ENCODE data around the gene RIMKLB. TPM values are rescaled to one million over a fixed set of nuclear protein-coding genes. Genes with fewer than 3 reads are reported as not detected.
"Not testable (repeated sequence)": the region's sequence is repeated elsewhere in the genome, so short reads cannot be mapped to it uniquely, and the experiment has no call there.

RIMKLB gene
- total RNA-seq, 4 donors from 2014 or later = 26.6 to 34.5 (median 29.2) TPM

DNA sequence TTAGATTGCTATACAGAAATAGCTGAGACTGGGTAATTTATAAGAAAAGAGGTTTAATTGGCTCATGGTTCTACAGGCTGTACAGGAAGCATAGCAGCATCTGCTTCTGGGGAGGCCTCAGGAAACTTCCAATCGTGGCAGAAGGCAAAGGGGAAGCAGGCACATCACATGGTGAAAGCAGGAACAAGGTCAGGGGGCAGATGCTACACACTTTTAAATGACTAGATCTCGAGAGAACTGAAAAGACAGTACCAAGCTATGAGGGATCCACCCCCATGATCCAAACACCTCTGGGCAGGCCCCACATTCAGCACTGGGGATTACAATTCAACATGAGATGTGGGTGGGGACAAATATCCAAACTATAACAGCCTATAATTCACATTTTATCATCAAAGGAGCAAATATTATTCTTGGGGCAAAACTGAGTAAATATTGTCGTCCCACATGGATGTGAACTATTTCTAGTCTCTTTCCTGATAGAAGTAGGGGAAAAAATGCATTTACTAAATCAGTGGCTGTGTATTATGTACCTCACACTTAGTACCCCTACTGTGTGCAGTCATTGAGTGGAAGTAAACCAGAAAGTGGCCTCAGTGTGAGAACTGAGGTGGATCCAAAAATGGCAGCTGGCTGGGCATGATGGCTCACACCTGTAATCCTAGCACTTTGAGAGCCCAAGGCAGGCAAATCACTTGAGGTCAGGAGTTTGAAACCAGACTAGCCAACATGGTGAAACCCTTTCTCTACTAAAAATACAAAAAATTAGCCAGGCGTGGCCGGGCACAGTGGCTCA, 99.2 kb downstream of the RIMKLB start:
- TF ChIP-seq POLR2AphosphoS5 (IDR thresholded peaks at IDR 0.05) = no peak
- intact Hi-C loops (cut with DNase I) = no loop called here
- 77% methylated on average over 3 of the region's 5 CpGs for WGBS
- Histone ChIP-seq H3K9me3 (peaks cover 0 to 6% (median 0%) of the 10 kb centered on the region in 4 donors), H3K4me3 (no peak overlapping the region), H3K4me1 (no peaks in the 10 kb centered on the region), H3K36me3 (no peaks in the 10 kb centered on the region), H3K27ac (replicated peaks in 1 of 4) (no peak overlapping the region), H3K27me3 (no peaks in the 10 kb centered on the region)
- DNase-seq (ENCODE audit: extremely low spot score) = no peak

DNA sequence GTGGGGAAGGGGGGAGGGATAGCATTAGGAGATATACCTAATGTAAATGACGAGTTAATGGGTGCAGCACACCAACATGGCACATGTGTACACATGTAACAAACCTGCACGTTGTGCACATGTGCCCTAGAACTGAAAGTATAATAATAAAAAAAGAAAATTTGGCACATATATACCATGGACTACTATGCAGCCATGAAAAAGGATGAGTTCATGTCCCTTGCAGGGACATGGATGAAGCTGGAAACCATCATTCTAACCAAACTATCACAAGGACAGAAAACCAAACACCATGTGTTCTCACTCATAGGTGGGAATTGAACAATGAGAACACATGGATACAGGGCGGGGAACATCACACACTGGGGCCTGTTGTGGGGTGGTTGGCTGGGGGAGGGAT, 103.4 kb downstream of the RIMKLB start:
- H3K36me3 ChIP-seq; DNase-seq (ENCODE audit: extremely low spot score); H3K9me3 ChIP-seq; H3K4me1 ChIP-seq; H3K4me3 ChIP-seq; H3K27ac ChIP-seq (replicated peaks in 1 of 4); intact Hi-C loops (cut with DNase I); H3K27me3 ChIP-seq: not testable (repeated sequence)
- 88% methylated on average over 3 of the region's 3 CpGs for WGBS

DNA sequence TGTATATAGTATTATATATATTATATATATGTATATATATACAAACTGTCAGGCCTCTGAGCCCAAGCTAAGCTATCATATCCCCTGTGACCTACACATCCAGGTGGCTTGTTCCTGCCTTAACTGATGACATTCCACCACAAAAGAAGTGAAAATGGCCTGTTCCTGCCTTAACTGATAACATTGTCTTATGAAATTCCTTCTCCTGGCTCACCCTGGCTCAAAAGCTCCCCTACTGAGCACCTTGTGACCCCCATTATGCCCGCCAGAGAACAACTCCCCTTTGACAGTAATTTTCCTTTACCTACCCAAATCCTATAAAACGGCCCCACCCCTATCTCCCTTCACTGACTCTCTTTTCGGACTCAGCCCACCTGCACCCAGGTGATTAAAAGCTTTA, 107.0 kb downstream of the RIMKLB start:
- H3K4me3 ChIP-seq; H3K36me3 ChIP-seq; intact Hi-C loops (cut with DNase I); DNase-seq (ENCODE audit: extremely low spot score); H3K27me3 ChIP-seq; H3K27ac ChIP-seq (replicated peaks in 1 of 4); H3K4me1 ChIP-seq; H3K9me3 ChIP-seq: not testable (repeated sequence)
- WGBS = 90% methylated on average over 3 of the region's 3 CpGs

DNA sequence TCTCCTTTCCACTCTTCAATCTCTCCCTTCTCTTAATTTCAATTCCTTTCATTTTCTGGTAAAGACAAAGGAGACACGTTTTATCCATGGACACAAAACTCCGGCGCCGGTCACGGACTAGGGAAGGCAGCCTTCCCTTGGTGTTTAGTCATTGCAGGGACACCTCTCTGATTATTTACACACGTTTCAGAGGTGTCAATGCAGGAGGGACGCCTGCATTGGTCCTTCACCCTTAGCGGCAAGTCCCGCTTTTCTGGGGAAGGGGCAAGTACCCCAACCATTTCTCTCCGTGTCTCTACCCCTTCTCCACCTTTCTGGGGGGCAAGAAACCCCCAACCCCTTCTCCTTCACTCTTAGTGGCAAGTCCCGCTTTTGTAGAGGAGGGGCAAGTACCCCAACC, 107.7 kb downstream of the RIMKLB start:
- H3K4me3 ChIP-seq; H3K27me3 ChIP-seq; H3K4me1 ChIP-seq; H3K27ac ChIP-seq (replicated peaks in 1 of 4); intact Hi-C loops (cut with DNase I); DNase-seq (ENCODE audit: extremely low spot score); H3K9me3 ChIP-seq; H3K36me3 ChIP-seq: not testable (repeated sequence)
- 89% methylated on average over 11 of the region's 11 CpGs for WGBS

DNA sequence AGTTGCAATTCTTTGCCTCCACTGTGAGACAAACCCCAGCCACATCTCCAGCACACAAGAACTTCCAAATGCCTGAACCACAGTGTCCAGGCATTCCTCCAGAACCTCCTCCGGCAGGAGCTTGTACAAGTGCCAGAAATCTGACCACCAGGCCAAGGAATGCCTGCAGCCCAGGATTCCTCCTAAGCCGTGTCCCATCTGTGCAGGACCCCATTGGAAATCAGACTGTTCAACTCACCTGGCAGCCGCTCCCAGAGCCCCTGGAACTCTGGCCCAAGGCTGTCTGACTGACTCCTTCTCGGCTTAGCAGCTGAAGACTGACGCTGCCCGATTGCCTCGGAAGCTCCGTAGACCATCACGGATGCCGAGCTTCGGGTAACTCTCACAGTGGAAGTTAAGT, 109.3 kb downstream of the RIMKLB start:
- H3K4me3 ChIP-seq; DNase-seq (ENCODE audit: extremely low spot score); intact Hi-C loops (cut with DNase I); H3K27me3 ChIP-seq; H3K4me1 ChIP-seq; H3K27ac ChIP-seq (replicated peaks in 1 of 4); H3K9me3 ChIP-seq; H3K36me3 ChIP-seq: not testable (repeated sequence)
- whole genome bisulfite sequencing = 73% methylated on average over 7 of the region's 11 CpGs

DNA sequence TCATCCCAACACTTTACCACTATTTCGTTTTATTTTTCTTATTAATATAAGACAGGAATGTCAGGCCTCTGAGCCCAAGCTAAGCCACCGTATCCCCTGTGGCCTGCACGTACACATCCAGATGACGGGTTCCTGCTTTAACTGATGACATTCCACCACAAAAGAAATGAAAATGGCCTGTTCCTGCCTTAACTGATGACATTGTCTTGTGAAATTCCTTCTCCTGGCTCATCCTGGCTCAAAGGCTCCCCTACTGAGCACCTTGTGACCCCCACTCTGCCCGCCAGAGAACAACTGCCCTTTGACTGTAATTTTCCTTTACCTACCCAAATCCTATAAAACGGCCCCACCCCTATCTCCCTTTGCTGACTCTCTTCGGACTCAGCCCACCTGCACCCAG, 112.3 kb downstream of the RIMKLB start:
- DNase-seq (ENCODE audit: extremely low spot score); H3K27ac ChIP-seq (replicated peaks in 1 of 4); H3K9me3 ChIP-seq; intact Hi-C loops (cut with DNase I); H3K4me1 ChIP-seq; H3K4me3 ChIP-seq; H3K36me3 ChIP-seq; H3K27me3 ChIP-seq: not testable (repeated sequence)
- 82% methylated on average over 7 of the region's 7 CpGs for WGBS

DNA sequence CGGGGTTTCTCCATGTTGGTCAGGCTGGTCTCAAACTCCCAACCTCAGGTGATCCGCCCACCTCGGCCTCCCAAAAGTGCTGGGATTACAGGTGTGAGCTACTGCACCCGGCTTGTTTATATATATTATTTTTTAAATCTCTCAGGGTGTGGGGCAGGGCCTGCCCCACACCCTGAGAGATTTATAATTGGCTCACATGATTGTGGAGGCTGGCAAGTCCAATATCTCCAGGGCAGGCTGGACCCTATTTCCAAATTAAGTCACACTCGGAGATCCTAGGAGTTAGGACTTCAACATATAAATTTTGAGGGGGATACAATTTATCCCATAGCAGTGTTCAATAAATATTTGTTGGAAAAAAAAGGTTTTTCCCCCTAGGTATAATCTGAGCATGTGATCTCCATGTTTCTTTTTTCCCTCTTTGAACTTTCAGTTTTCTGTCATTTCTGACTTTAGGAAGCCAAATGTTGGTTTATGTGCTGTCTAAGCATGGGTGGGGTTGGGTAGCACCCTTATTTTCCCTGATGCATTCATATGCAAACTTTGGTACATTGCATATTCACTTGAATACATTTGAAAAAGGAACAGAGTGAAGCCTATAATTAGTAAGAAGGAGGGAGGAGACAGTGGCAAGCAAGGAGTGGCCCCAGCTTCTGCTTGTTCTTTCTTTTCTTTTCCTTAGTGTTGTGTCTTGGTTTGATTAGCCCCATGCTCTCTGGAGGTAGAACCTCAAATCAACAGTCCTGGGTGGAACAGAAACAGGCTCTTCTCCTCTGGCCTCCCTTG, 116.0 kb downstream of the RIMKLB start:
- Histone ChIP-seq H3K27ac (replicated peaks in 1 of 4) (no peak overlapping the region), H3K36me3 (no peaks in the 10 kb centered on the region), H3K27me3 (no peaks in the 10 kb centered on the region), H3K9me3 (no peaks in the 10 kb centered on the region), H3K4me3 (no peak overlapping the region), H3K4me1 (peaks cover 0 to 12% (median 3%) of the 10 kb centered on the region in 4 donors)
- DNase-seq (ENCODE audit: extremely low spot score) = no peak
- intact Hi-C loops (cut with DNase I) = no loop called here
- 82% methylated on average over 5 of the region's 5 CpGs for whole genome bisulfite sequencing
- TF ChIP-seq POLR2AphosphoS5 (IDR thresholded peaks at IDR 0.05) (no peak), POLR2A (IDR thresholded peaks at IDR 0.05; ENCODE audit: low read depth) (no peak), EP300 (IDR thresholded peaks at IDR 0.05) (no peak)
- TF ChIP-seq, protein P1, sequence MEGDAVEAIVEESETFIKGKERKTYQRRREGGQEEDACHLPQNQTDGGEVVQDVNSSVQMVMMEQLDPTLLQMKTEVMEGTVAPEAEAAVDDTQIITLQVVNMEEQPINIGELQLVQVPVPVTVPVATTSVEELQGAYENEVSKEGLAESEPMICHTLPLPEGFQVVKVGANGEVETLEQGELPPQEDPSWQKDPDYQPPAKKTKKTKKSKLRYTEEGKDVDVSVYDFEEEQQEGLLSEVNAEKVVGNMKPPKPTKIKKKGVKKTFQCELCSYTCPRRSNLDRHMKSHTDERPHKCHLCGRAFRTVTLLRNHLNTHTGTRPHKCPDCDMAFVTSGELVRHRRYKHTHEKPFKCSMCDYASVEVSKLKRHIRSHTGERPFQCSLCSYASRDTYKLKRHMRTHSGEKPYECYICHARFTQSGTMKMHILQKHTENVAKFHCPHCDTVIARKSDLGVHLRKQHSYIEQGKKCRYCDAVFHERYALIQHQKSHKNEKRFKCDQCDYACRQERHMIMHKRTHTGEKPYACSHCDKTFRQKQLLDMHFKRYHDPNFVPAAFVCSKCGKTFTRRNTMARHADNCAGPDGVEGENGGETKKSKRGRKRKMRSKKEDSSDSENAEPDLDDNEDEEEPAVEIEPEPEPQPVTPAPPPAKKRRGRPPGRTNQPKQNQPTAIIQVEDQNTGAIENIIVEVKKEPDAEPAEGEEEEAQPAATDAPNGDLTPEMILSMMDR (IDR thresholded peaks at IDR 0.05) = no peak
